ENCODE data around the gene PRKN.

- no peak for TF ChIP-seq CTCF (conservative IDR thresholded peaks at IDR 0.05)
- no peak for TF ChIP-seq EZH2 (IDR thresholded peaks at IDR 0.05; ENCODE audit: low read depth)
Measured at GRCh38 chr6:162404951-162405350, 322.6 kb downstream of the PRKN start.
